HG02571 (cell line): ENCODE measurements around the gene COX6A2.
"Not testable (repeated sequence)": the region's sequence is repeated elsewhere in the genome, so short reads cannot be mapped to it uniquely, and the experiment has no call there.

ENCODE experiments used
- ATAC-seq: cut with Tn5 transposase; IDR thresholded peaks from one replicate; pipeline ENCODE4 v1.9.1; 2021; ENCODE audit warnings: mild to moderate bottlenecking, moderate library complexity; ENCODE audit not compliant: unreplicated experiment

The COX6A2 gene

DNA sequence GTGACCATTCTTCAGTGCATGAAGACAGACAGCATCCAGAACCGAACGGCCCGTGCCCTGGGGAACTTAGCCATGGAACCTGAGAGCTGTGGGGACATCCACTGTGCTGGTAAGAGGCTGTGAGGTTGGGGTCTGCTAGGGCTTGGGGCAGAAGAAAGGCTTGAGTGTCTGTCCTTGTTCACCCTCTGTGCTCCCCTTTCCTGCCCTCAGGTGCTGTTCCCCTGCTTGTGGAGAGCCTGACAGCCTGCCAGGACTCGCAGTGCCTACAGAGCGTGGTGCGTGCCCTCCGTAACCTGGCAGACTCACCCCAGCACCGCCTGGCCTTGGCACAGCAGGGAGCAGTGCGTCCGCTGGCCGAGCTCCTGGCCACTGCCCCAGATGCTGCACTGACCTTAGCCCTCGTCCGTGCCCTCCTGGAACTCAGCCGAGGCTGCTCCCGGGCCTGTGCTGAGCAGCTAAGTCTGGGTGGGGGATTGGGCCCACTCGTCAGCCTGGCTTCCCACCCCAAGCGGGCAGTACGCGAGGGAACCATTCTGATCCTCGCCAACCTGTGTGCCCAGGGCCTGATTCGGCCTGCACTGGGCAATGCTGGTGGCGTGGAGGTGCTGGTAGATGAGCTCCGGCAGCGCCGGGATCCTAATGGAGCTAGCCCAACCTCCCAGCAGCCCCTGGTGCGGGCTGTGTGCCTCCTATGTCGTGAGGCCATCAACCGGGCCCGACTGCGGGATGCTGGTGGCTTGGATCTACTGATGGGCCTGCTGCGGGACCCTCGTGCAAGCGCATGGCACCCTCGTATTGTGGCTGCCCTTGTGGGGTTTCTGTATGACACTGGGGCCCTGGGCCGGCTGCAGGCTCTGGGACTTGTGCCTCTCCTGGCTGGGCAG, 34.0 kb upstream of the COX6A2 start:
- ATAC-seq: no peak

- no peak for ATAC-seq
Measured at GRCh38 chr16:31461201-31461920, 33.2 kb upstream of the COX6A2 start.

GRCh38 chr16:31460582-31461002, 32.4 kb upstream of the COX6A2 start:
- no peak for ATAC-seq

GRCh38 chr16:31459687-31460581, 31.8 kb upstream of the COX6A2 start:
- ATAC-seq: peak; percentile 59

DNA sequence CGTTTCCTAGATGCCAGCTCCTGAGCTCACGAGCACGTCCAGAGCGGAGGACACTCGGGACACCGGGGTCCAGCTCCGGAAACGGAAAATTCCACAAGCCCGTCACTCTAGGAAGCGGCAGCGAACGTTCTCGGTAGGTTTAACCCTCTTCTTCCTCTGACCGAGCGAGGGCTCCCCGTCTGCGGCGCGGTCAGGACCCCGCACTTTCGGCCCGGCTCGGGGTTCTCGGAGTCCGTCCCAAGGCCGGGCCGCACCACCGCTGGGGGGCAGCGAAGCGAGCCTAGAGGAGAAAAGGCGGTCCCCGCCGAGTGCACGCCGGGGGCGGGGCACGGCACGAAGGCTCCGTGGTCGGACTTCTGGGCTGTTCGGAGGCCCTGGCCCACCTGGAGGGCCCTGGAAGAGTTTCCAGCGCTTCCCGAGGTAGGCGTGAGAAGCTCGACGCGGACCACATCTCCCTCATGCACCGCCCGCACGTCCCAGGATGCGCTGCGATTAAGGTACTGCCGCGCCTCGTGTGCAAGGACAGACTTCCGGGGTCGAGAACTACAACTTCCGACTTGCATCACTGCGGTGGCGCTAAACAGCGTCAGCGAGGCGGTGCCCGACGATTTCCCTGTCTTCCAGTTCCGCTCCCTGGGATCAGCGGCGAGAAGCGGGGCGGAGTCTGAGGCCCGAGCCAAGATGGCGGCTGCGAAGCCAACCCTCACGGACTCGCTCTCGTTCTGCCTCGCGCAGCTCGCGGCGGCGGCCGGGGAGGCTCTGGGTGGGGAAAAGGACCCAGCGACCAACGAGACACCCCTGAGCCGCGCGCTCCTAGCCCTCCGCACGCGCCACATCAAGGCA, 30.9 kb upstream of the COX6A2 start, which contains the start of gene ARMC5:
Gene ARMC5 (plus strand): TSS at position 658 of the 843 bp plus-strand sequence. CDS start 24 bp downstream, at position 682.
- peak; percentile 74 for ATAC-seq

DNA sequence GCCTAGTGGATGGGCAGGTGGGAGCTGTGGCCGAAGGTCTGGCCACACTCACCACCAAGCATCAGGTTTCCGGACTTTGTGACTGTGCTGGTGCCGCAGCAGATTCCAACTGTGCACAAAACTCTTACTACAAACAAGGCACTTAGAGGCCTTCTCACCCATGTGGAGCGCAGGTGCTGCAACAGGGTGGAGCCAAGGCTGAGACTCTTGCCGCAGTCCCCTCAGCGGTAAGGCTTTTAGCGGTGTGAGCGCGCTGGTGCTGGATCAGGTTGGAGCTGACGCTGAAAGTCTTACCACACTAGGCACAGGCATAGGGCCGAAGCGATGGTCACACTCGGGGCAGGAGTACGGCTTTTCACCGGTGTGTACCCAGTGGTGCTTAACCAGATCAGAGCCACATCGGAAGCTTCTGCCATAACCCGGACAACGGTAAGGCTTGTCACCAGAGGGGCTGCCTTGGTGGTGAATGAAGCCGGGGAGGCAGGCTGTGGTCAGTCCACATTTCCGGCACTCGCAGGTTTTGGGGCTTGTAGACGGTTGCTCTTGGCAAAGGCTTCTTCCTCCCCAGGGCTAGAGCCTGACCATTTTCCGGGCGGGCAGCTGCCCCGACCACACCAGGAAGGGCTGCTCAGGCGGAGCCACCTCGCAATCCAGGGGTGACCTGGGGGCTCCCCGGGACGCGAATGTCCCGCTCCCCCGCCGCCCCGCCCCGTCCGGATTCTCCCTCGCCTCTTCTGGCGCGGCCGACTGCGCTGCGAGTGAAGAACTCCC, 30.1 kb upstream of the COX6A2 start:
- ATAC-seq: peak; percentile 2

DNA sequence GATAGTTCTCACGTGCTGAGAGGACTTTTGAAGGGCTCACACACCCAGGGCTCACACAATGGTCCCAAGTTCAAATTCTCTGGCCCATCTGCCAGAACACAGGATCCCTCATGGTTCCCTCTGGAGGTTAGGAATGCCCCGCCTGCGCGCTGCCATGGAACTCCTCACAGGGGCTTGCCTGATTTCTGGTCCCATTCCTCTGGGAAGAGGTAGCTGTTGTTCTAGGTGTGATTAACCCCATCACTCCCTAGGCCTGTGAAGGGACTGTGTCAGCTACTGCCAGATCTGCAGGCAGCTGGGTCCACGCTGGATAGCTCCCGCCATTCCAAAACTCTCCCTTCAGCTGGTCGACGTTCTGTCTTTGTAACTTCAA, 28.8 kb upstream of the COX6A2 start:
- no peak for ATAC-seq

- no peak for ATAC-seq
Measured at GRCh38 chr16:31455601-31456314, 27.6 kb upstream of the COX6A2 start.

DNA sequence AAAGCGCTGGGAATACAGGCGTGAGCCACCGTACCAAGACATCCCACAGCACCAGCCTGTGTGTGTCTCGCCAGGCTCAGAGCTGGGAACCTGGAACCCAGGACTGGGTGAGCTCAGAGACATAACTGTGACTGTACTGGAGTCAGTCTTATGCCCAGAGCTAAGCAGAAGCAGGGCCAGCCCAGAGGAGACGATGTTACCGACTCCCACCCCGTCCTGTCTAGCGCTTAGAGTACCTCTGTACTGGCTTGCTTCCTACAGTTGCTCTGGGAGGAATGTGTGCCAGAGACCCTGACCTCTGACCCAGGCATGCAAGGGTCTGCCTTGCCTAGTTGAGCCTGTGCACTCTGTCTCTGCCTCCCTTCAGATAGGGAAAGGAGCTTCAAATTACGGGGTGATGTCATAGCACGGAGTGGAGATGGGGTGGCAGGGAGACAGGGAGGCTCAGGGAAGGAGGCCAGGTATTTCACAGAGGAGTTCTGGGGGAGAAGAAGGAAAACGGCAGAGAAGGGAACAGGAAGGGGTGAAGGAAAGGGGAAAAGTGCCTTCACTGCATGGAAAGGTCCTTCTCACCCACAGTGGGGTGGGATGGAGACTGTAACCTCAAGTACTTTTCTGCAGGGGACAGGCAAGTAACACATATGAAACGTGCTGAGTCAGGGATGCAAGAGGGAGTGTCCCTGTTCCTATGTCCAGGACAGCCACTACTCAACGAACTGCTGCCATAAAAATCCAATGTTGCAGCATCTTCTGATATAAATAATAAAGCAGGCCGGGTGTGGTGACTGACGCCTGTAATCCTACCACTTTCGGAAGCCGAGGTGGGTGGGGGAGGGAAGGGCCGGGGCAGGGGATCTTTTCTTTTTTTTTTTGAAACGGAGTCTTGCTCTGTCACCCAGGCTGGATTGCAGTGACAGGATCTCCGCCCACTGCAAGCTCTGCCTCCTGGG, 25.4 kb upstream of the COX6A2 start:
- no peak for ATAC-seq

DNA sequence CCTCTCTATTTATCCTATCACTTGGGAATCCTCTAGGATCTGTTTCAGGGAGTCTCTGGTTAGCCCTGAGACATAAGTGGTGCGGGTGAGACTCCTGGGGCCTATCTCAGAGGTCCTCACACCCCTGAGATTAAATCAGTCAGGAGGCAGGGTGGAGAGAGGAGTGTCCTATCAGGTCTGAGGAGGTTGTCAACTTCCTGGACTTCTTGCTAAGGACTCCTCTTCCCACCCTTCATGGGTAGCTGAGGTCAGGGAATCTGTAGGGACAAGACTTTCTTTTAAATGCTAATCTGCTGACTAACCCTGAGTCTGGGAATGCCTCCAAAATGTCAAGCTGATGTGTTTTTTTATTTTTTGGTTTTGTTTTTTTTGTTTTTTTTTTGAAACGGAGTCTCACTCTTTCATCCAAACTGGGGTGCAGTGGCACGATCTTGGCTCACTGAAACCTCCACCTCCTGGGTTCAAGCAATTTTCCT, 24.5 kb upstream of the COX6A2 start:
- no peak for ATAC-seq

DNA sequence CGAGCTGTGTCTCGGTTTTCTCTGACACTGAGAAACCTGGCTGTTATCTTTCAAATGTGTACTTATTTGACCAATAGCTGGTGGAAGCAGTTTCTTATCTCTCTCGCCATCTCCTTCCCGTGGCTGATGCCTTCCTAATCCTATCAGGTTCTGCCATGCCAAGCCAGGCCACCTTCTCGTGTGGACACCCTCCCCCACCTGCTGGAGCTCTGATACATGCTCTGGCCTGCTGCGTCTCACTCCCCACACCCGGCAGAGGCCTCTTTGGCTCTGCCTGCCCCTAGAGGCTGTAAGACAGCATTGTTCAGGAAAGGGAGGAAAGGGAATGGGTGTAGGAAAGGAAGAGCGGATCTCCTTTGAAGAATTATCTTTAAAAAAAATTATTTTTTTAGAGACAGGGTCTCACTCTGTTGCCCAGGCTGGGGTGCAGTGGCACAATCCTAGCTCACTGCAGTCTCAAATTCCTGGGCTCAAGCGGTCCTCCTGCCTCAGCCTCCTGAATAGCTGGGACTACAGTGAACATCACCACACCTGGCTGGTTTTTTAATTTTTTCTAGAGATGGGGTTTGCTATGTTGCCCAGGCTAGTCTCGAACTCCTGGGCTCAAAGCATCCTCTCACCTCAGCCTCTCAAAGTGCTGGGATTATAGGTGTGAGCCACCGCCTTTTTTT, 23.7 kb upstream of the COX6A2 start:
- ATAC-seq: no peak

DNA sequence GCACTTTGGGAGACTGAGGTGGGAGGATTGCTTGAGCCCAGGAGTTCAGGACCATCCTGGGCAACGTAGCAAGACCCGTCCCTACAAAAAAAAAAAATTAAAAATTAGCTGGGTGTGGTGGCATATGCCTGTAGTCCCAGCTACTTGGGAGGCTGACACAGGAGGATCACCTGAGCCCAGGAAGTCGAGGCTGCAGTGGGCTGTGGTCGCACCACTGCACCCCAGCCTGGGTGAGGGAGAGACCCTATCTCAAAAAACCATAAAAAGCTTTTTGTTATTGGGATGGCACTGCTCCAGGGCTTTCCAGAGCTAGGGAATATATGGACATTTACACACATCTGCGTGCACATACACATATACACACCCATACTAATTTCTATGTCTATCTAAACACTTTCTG, 23.0 kb upstream of the COX6A2 start:
- ATAC-seq: no peak

GRCh38 chr16:31445931-31446330, 17.8 kb upstream of the COX6A2 start:
- not testable (repeated sequence) for ATAC-seq

DNA sequence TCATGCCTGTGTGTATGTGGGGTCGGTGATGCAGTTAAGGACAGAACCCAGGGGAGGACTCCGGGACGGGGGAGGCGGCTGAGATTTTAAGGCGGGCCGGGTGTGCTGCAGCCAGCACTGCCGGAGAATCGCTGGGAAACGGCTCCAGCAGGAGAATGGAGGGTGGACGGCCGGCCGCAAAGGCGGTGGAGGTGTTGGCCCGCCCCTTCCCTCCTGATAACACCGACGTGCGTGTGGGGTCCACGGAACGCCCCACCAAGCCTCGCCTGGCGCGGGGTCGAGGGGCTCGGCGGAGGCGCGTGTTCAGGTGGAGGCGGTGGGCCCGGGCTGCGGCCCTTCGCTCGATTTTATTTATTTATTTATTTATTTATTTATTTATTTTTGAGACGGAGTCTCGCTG, 13.8 kb upstream of the COX6A2 start:
- no peak for ATAC-seq

GRCh38 chr16:31440516-31441184, 12.5 kb upstream of the COX6A2 start:
- no peak for ATAC-seq

DNA sequence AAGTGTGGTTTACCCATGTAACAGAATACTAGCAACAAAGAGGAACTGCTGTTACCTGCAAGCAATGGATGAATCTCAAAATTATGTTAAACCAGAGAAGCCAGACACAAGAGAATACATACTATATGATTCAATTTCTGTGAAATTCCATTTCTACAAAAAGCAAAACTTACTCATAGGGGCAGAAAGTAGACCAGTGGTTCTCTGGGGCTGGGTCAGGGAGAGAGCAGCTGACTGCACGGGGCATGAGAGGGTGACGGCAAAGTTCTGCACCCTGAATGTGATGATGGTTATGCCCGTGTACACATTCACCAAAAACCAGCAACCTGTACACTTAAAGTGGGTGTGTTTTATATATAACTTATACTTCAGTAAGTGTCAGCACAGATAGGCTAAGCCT, 11.4 kb upstream of the COX6A2 start:
- no peak for ATAC-seq
